ENCODE results near the gene PTPN21.

DNA sequence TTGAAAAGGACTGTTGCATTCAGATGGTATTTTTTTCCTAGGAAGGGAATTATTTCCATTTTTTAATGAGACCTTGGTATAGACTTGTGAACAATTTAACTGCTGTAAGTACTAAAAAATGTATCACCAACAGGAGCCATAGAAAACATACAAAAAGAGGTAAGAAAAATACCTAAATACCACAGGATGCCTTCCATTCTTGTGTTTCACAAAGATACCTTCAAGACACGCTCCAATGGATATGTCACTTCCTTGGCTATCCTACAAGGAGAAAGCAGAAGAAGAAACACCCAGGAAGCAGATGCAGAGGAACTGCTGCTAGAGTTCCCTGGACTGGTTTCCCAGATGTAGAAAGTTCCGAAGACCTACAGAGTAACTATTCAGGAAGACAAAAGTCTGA, 54.2 kb downstream of the PTPN21 start:
- TF ChIP-seq, protein P1, sequence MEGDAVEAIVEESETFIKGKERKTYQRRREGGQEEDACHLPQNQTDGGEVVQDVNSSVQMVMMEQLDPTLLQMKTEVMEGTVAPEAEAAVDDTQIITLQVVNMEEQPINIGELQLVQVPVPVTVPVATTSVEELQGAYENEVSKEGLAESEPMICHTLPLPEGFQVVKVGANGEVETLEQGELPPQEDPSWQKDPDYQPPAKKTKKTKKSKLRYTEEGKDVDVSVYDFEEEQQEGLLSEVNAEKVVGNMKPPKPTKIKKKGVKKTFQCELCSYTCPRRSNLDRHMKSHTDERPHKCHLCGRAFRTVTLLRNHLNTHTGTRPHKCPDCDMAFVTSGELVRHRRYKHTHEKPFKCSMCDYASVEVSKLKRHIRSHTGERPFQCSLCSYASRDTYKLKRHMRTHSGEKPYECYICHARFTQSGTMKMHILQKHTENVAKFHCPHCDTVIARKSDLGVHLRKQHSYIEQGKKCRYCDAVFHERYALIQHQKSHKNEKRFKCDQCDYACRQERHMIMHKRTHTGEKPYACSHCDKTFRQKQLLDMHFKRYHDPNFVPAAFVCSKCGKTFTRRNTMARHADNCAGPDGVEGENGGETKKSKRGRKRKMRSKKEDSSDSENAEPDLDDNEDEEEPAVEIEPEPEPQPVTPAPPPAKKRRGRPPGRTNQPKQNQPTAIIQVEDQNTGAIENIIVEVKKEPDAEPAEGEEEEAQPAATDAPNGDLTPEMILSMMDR (IDR thresholded peaks at IDR 0.05) = no peak
- TF ChIP-seq POLR2AphosphoS5 (IDR thresholded peaks at IDR 0.05) = no peak

All from esophagus muscularis mucosa (tissue), 3 donors.